GM10248 (cell line): ENCODE results near the gene ADGRV1.

Experiments
- CTCF ChIA-PET: fragments of 300-600 bp; sonication (Branson Sonifier 250); formaldehyde crosslinking; extraction: SDS; loops from one replicate; lab custom pipeline; 2021; ENCODE audit warnings: antibody characterized with exemption; lab: Yijun Ruan, JAX
- POLR2A ChIA-PET: fragments of 350-650 bp; sonication (Branson Sonifier 250); formaldehyde crosslinking; extraction: SDS; loops from one replicate; lab custom pipeline; 2020; ENCODE audit warnings: antibody characterized with exemption; lab: Yijun Ruan, JAX
- DNase-seq: peaks from one replicate; pipeline ENCODE4 v3.0.0; 2012; ENCODE audit errors: extremely low spot score
- TF ChIP-seq, protein P1 (sequence below): IDR thresholded peaks from 2 replicates; pipeline ENCODE4 v1.5.1; 2012; ENCODE audit warnings: mild to moderate bottlenecking, low read depth; ENCODE audit errors: extremely low read depth, missing control alignments, control extremely low read depth

The ADGRV1 gene

GRCh38 chr5:90528601-90529193 lies 29.9 kb upstream of the ADGRV1 start:
- DNase-seq, result peak; percentile 15
- TF ChIP-seq, protein P1, sequence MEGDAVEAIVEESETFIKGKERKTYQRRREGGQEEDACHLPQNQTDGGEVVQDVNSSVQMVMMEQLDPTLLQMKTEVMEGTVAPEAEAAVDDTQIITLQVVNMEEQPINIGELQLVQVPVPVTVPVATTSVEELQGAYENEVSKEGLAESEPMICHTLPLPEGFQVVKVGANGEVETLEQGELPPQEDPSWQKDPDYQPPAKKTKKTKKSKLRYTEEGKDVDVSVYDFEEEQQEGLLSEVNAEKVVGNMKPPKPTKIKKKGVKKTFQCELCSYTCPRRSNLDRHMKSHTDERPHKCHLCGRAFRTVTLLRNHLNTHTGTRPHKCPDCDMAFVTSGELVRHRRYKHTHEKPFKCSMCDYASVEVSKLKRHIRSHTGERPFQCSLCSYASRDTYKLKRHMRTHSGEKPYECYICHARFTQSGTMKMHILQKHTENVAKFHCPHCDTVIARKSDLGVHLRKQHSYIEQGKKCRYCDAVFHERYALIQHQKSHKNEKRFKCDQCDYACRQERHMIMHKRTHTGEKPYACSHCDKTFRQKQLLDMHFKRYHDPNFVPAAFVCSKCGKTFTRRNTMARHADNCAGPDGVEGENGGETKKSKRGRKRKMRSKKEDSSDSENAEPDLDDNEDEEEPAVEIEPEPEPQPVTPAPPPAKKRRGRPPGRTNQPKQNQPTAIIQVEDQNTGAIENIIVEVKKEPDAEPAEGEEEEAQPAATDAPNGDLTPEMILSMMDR, result no peak
- POLR2A ChIA-PET, result interaction anchor here (0.7 to 1.0 kb wide), 2 partner anchors 119 to 855 kb away, joined by 3 read pairs; partner anchors contain the start of genes ARRDC3 and CETN3

DNA sequence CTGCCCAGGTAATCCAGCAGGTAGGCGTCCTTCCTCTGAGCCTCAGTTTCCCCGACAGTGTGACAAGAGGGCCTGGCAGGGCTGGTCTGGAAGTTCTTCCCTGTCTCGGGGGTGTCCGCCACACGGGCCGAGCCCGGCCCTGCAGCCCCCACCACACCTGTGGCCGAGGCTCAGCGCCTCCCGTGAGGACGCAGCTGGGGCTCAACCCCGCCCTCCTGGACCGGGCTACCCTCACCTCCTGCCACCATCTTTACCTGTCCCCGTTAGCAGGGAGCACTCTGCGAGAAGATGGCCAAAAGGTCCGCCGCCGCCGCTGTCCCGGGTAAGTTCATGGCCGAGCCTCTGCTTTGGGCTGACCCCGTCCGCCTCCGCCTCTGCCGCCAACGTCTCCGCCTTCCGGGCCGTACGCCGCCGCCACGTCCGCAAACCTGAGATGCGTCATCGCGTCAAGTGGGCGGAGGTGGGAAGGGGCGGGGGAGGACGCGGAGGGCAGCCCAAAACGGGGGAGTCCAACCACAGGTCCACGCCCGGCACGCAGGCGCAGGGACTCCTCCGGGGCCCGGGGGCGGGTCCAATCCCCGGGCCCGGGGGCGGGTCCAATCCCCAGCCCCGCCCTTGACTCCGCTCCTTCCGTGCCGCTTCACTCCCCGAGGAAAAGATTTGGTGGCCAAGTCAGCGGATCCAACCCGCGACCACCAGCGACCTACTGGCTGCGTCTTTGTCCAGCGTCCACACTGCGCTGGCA lies 29.2 kb upstream of the ADGRV1 start, which contains the start of gene LYSMD3:
Gene LYSMD3 (minus strand): TSS at position 391 of the 745 bp plus-strand sequence. CDS start 4,295 bp downstream, outside the sequence.
- peak; percentile 98 for DNase-seq
- POLR2A ChIA-PET, result interaction anchor here (0.7 to 1.0 kb wide), 2 partner anchors 120 to 854 kb away, joined by 3 read pairs; partner anchors contain the start of genes ARRDC3 and CETN3
- TF ChIP-seq, protein P1, result no peak
- CTCF ChIA-PET, result interaction anchor here (0.8 to 2.4 kb wide), 14 partner anchors 11 to 254 kb away, joined by 3 to 21 read pairs (median 4); no protein-coding TSS in a partner anchor

More at GRCh38 chr5:90528601-90529193, 29.9 kb upstream of the ADGRV1 start:
- CTCF ChIA-PET, result interaction anchor here (1.3 to 2.4 kb wide), 4 partner anchors 76 to 102 kb away, joined by 4 to 21 read pairs (median 7); no protein-coding TSS in a partner anchor

- TF ChIP-seq, protein P1, result peak; percentile 77
- ChIA-PET POLR2A (no interaction called here), CTCF (interaction anchor here (0.6 to 2.4 kb wide), 18 partner anchors 11 to 253 kb away, joined by 3 to 21 read pairs (median 4); no protein-coding TSS in a partner anchor)
- DNase-seq, result peak; percentile 63
These were observed 28.5 kb upstream of the ADGRV1 start for GRCh38 chr5:90529939-90530677.

DNA sequence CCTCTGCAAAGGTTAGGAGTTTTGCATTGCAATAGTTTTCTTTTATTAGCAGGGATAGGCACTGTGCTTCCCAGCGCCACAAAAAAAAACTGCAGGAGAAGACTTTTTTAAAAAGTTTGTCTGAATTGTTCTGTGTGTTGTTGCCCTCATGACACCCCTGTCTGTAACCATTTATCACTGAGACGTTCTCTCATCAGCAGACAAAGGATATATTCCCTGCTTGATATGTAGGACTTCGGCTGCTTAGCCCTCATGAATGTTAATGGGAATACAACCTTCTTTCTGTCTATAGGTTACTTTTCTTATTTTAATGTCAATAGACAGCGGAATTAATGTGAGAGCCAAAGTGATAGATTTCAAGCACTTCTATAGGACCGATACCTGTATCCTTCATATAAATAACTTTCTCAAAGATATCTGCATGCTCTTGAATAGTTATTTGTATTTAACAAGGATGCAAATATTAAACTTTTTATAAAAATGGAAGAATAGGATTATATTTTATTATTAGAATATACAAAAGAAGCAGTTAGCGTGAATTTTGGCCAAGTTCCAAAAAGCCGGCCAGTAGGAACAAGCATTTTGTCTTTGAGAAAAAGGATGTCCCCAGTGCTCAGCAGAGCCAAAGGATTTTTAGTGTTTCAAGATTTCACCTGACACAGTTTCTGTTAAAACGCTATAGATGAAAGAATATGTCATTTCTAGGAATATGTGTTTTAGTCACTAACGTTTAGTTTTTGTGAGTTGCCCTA lies 27.7 kb upstream of the ADGRV1 start:
- ChIA-PET POLR2A (no interaction called here), CTCF (interaction anchor here (0.6 to 2.4 kb wide), 15 partner anchors 12 to 253 kb away, joined by 3 to 21 read pairs (median 4); no protein-coding TSS in a partner anchor)
- no peak for DNase-seq
- TF ChIP-seq, protein P1, result no peak

GRCh38 chr5:90533794-90534193 lies 24.8 kb upstream of the ADGRV1 start:
- CTCF ChIA-PET, result interaction anchor here (1.9 kb wide), 1 partner anchor 11 kb away, joined by 4 read pairs; no protein-coding TSS in a partner anchor
- DNase-seq, result no peak
- TF ChIP-seq, protein P1, result no peak
- POLR2A ChIA-PET, result interaction anchor here (0.6 kb wide), 1 partner anchor 55 kb away, joined by 6 read pairs; no protein-coding TSS in a partner anchor
